ENCODE results near the gene WDHD1. TPM values are rescaled to one million over a fixed set of nuclear protein-coding genes. Genes with fewer than 3 reads are reported as not detected.

Gene WDHD1
- total and polyA plus RNA-seq, 8 donors: 8.6 to 22.3 (median 16.0) TPM

DNA sequence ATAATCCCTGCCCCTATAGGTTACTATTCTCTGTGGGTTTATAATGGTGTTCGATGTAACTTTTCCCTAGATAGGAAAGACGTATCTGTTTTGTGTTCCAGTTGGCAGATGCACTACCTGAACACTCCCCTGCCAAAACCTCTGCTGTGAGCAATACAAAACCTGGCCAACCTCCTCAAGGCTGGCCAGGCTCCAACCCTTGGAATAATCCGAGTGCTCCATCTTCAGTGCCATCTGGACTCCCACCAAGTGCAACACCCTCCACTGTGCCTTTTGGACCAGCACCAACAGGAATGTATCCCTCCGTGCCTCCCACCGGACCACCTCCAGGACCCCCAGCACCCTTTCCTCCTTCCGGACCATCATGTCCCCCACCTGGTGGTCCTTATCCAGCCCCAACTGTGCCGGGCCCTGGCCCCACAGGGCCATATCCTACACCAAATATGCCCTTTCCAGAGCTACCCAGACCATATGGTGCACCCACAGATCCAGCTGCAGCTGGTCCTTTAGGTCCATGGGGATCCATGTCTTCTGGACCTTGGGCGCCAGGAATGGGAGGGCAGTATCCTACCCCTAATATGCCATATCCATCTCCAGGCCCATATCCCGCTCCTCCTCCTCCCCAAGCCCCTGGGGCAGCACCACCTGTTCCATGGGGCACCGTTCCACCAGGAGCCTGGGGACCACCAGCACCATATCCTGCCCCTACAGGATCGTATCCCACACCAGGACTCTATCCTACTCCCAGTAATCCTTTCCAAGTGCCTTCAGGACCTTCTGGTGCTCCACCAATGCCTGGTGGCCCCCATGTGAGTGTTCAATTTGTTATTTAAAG lies 35.8 kb upstream of the WDHD1 start:
- Histone ChIP-seq H3K27me3 (no peaks in the 10 kb centered on the region), H3K9me3 (no peaks in the 10 kb centered on the region), H3K4me3 (no peak overlapping the region), H3K36me3 (peaks cover 5 to 61% of the 10 kb centered on the region in 2 donors), H3K4me1 (peaks cover 0 to 10% of the 10 kb centered on the region in 2 donors), H3K27ac (no peak overlapping the region)
- intact Hi-C loops (cut with DNase I): no loop called here
- ATAC-seq (no peak), DNase-seq (no peak)
- TF ChIP-seq, protein P1, sequence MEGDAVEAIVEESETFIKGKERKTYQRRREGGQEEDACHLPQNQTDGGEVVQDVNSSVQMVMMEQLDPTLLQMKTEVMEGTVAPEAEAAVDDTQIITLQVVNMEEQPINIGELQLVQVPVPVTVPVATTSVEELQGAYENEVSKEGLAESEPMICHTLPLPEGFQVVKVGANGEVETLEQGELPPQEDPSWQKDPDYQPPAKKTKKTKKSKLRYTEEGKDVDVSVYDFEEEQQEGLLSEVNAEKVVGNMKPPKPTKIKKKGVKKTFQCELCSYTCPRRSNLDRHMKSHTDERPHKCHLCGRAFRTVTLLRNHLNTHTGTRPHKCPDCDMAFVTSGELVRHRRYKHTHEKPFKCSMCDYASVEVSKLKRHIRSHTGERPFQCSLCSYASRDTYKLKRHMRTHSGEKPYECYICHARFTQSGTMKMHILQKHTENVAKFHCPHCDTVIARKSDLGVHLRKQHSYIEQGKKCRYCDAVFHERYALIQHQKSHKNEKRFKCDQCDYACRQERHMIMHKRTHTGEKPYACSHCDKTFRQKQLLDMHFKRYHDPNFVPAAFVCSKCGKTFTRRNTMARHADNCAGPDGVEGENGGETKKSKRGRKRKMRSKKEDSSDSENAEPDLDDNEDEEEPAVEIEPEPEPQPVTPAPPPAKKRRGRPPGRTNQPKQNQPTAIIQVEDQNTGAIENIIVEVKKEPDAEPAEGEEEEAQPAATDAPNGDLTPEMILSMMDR (IDR thresholded peaks at IDR 0.05): no peak

DNA sequence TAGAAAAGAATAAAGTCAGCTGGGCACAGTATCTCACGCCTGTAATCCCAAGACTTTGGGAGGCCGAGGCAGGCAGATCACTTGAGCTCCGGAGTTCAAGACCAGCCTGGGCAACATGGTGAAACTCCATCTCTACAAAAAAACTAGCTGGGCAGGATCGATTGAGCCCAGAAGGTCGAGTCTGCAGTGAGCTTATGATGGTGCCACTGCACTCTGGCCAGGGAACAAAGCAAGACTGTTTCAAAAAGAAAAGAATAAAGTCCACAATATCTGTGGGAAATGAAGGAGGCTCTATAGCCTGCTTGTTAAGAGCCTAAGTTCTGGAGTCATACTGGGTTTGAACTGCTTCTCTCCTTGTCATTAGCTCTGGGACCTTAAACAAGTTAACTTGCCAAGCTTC lies 32.4 kb upstream of the WDHD1 start:
- TF ChIP-seq, protein P1 (IDR thresholded peaks at IDR 0.05): no peak
- peaks cover 0 to 32% of the 10 kb centered on the region in 2 donors for H3K4me1 ChIP-seq
- ATAC-seq: no peak
- H3K4me3 ChIP-seq: no peak overlapping the region
- peaks cover 5 to 54% of the 10 kb centered on the region in 2 donors for H3K36me3 ChIP-seq
- no peak overlapping the region for H3K27ac ChIP-seq
- H3K27me3 ChIP-seq: no peaks in the 10 kb centered on the region
- no peaks in the 10 kb centered on the region for H3K9me3 ChIP-seq
- DNase-seq: no peak
- intact Hi-C loops (cut with DNase I): no loop called here

DNA sequence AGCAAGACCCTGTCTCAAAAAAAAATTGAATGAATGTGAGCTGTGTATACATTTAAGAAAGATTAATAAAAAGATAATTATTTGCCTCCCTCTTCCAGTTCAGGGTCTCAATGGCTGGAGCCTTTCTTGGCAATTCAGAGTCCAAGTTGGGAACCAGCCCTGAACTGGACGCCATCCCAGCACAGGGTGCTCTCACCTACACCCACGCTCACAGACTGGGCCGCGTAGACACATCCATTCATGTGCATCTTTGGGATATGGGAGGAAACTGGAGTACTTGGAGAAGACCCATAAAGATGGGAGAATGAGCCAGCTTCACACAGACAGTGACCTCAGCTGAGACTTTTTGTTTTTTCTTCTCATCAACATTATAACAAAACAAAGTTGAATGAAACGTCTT lies 31.0 kb upstream of the WDHD1 start:
- ATAC-seq (no peak), DNase-seq (no peak)
- TF ChIP-seq, protein P1 (IDR thresholded peaks at IDR 0.05): no peak
- H3K27me3 ChIP-seq: no peaks in the 10 kb centered on the region
- intact Hi-C loops (cut with DNase I): no loop called here
- H3K9me3 ChIP-seq: no peaks in the 10 kb centered on the region
- H3K36me3 ChIP-seq: peaks cover 1 to 47% of the 10 kb centered on the region in 2 donors
- peaks cover 14 to 46% of the 10 kb centered on the region in 2 donors for H3K4me1 ChIP-seq
- no peak overlapping the region for H3K4me3 ChIP-seq
- no peak overlapping the region for H3K27ac ChIP-seq

DNA sequence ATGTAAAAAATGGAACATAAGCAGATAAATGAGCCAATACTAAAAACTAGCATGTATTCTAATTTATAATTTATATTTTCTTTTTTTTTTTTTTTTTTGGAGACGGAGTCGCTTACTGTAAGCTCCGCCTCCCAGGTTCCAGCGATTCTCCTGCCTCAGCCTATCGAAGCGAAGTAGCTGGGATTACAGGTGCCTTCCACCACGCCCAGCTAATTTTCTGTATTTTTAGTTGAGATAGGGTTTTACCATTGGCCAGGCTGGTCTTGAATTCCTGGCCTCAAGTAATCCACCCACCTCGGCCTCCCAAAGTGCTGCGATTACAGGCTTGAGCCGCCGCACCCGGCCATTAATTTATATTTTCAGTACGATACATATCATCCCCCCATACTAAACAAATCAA lies 27.2 kb upstream of the WDHD1 start:
- Histone ChIP-seq H3K27me3 (no peaks in the 10 kb centered on the region), H3K9me3 (no peaks in the 10 kb centered on the region), H3K27ac (no peak overlapping the region), H3K4me1 (peaks cover 18 to 49% of the 10 kb centered on the region in 2 donors), H3K36me3 (peaks cover 0 to 40% of the 10 kb centered on the region in 2 donors), H3K4me3 (no peak overlapping the region)
- ATAC-seq: no peak
- TF ChIP-seq, protein P1 (IDR thresholded peaks at IDR 0.05): no peak
- intact Hi-C loops (cut with DNase I): no loop called here
- DNase-seq: no peak

DNA sequence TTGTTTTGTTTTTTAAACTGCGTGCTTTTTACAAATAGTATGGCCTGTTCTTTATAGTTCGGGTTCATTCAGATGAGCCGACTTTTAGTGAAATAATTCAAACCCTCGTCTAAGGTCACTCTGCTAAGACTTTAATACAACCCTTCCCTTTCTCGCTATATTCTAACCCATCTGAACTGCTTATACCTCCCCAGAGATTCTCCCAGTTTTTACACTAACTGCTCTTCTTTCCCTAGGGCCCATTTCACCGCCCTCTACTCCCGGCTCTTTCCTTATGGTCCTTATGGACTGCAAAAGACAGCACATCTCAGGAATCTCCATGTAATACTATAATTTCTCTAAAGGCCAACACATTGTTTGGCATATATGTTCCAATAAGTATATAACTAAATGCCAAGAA lies 26.6 kb upstream of the WDHD1 start:
- Histone ChIP-seq H3K27ac (no peak overlapping the region), H3K4me1 (peaks cover 18 to 49% of the 10 kb centered on the region in 2 donors), H3K36me3 (peaks cover 0 to 36% of the 10 kb centered on the region in 2 donors), H3K27me3 (no peaks in the 10 kb centered on the region), H3K4me3 (peak overlapping the region in 1 of 2 donors; percentile 78), H3K9me3 (no peaks in the 10 kb centered on the region)
- ATAC-seq (no peak), DNase-seq (no peak)
- intact Hi-C loops (cut with DNase I): no loop called here
- TF ChIP-seq, protein P1 (IDR thresholded peaks at IDR 0.05): no peak
